ENCODE measurements around the gene ACBD7.

ACBD7 gene

GRCh38 chr10:15088428-15089261 lies at the start of gene ACBD7:
TSS of gene ACBD7 (minus strand) at chr10:15088776. CDS start at chr10:15088728, 48 bp downstream.
- peak; percentile 84 for DNase-seq (ENCODE audit: low spot score)

- DNase-seq (ENCODE audit: low spot score), result no peak
Measured at GRCh38 chr10:15137636-15138035, 49.1 kb upstream of the ACBD7 start.

- DNase-seq (ENCODE audit: low spot score), result no peak
Measured at GRCh38 chr10:15137036-15137359, 48.4 kb upstream of the ACBD7 start.

- no peak for DNase-seq (ENCODE audit: low spot score)
Measured at GRCh38 chr10:15136129-15137035, 47.8 kb upstream of the ACBD7 start.

GRCh38 chr10:15131330-15131729 lies 42.8 kb upstream of the ACBD7 start:
- DNase-seq (ENCODE audit: low spot score), result no peak

GRCh38 chr10:15124908-15125307 lies 36.3 kb upstream of the ACBD7 start:
- DNase-seq (ENCODE audit: low spot score), result no peak

- no peak for DNase-seq (ENCODE audit: low spot score)
Measured at GRCh38 chr10:15124190-15124589, 35.6 kb upstream of the ACBD7 start.

- peak; percentile 52 for DNase-seq (ENCODE audit: low spot score)
Measured at GRCh38 chr10:15123749-15124184, 35.2 kb upstream of the ACBD7 start.

- no peak for DNase-seq (ENCODE audit: low spot score)
Measured at GRCh38 chr10:15122477-15123030, 34.0 kb upstream of the ACBD7 start.

GRCh38 chr10:15121707-15122106 lies 33.1 kb upstream of the ACBD7 start:
- no peak for DNase-seq (ENCODE audit: low spot score)

DNA sequence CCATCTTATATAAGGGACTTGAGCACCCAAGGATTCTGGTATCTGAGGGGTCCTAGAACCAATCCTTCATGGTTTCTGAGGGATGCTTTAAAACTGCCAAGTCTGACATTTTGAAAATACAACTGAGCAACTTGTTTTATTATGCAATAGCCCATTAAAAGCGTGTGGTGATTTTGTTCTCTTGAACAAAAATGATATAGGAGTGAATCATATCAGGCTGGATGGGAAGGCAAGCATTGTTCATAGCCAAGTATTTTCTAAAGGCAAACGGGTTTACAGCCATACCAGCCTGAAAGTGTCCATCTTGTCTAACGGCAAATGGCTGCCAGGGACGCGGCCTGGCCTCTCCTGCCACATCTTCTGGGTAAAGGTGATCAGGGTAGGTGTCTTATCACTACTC lies 31.9 kb upstream of the ACBD7 start:
- no peak for DNase-seq (ENCODE audit: low spot score)

- DNase-seq (ENCODE audit: low spot score), result no peak
Measured at GRCh38 chr10:15118615-15119014, 30.0 kb upstream of the ACBD7 start.

DNA sequence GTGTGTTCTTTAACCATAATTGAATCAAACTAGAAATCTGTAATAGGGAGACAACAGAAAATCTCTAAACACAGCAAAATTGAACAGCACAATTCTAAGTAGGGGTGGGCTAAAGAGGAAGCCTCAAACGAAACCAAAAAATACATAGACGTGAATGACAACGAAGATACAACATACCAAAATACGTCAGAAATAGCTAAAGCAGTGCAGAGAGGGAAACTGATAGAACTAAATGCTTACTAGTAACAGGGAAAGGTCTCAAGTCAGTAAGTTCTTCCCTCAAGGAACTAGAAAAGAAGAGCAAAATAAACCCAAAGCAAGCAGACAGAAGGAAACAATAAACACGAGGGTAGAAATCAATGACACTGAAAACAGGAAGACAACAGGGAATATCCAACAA lies 27.6 kb upstream of the ACBD7 start:
- no peak for DNase-seq (ENCODE audit: low spot score)

GRCh38 chr10:15113766-15114165 lies 25.2 kb upstream of the ACBD7 start:
- DNase-seq (ENCODE audit: low spot score), result no peak

DNA sequence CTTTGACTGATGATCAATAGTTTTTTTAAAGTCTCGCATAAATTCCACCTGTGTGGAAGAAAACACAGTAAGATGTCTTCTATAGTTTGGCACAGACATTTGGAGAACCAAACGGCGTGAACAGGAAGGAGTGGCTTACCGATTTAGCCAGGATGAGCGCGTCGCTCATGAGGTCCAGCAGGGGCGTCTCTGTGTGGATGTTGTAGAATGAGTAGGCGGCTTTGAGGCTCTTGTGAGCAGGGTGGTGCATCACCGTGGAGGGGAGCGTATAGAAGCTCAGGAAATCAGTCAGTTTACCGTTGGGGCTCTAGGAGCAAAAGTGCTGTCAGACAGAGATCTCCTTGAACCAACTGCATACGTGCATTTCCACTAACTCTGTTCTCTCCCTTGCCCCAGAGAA lies 24.1 kb upstream of the ACBD7 start:
- no peak for DNase-seq (ENCODE audit: low spot score)

GRCh38 chr10:15106352-15107013 lies 17.9 kb upstream of the ACBD7 start:
- DNase-seq (ENCODE audit: low spot score), result peak; percentile 50

- no peak for DNase-seq (ENCODE audit: low spot score)
Measured at GRCh38 chr10:15103513-15103912, 14.9 kb upstream of the ACBD7 start.

DNA sequence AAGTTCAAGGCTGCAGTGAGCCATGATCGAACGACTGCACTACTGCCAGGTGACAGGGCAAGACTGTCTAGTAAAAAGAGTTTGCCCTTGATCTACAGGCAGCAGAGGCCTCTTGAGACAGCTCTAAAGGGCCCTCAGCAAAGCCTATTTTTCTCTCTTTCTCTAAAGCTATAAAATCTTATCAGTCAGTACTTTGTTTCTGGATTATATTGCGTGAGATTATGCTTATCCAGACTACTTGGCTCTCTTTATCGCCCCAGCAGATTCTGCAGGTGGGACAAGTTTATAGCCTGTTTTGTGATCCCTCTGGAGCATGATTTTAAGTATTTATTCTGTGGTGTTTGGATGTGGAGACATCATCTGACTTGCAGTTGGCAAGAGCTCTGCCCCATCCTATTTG lies 11.3 kb upstream of the ACBD7 start:
- DNase-seq (ENCODE audit: low spot score), result no peak

- peak; percentile 95 for DNase-seq (ENCODE audit: low spot score)
Measured at GRCh38 chr10:15097011-15097812, 8.6 kb upstream of the ACBD7 start, which contains the start of gene RPP38. TSS of gene RPP38 (plus strand) at chr10:15097355. CDS start at chr10:15103315, 5,960 bp downstream.

GRCh38 chr10:15096661-15097010 lies 8.1 kb upstream of the ACBD7 start:
- DNase-seq (ENCODE audit: low spot score), result no peak

GRCh38 chr10:15092855-15093408 lies 4.4 kb upstream of the ACBD7 start:
- no peak for DNase-seq (ENCODE audit: low spot score)
